Right lobe of liver (tissue), 4 donors: ENCODE measurements around the gene ZNF628.

ENCODE experiments used
- CTCF ChIP-seq, 4 donors: fragments of 200-600 bp in 3 of 4; fragments of 450-650 bp in 1 of 4; IDR thresholded peaks; one replicate each; pipeline versions ENCODE4 v1.5.1 to v1.8.0; 2016 to 2022; ENCODE audit warnings: antibody characterized with exemption in 4 of 4, mild to moderate bottlenecking in 2 of 4
- POLR2A ChIP-seq: fragments of 450-650 bp; IDR thresholded peaks from one replicate; pipeline ENCODE4 v1.6.1; 2017; ENCODE audit warnings: antibody characterized with exemption, mild to moderate bottlenecking
- donor health status: DM: no; HTN: no; CAD: no.
- donor health status: DM: no; HTN: no; CAD: no.
- donor health status: DM: no; HTN: yes; CAD: no.

DNA sequence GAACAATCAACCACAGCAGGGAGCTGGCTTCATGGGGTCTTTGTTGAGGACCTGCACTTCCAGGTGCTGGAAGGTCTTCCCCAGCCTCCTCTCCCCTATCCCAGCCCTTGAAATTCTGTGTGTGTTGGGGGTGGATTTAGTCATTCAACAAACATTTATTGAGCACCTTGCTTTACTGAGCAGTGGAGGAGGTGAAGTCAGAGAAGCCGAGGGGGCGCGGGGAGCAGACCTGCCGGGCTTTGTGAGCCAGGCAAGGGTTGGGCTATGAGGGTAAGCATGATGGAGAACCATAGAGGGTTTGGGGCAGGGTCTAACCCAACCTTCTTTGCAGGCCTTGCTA is 8.4 kb upstream of the ZNF628 start:
- no peak for TF ChIP-seq POLR2A
- TF ChIP-seq CTCF (IDR thresholded peaks at IDR 0.05) = peak in 1 of 4 donors; percentile 1
